Esophagus mucosa (tissue), 1 donor: Measurements from ENCODE around the gene GRIK3. TPM values are rescaled to one million over a fixed set of nuclear protein-coding genes. Genes with fewer than 3 reads are reported as not detected.

Experiments
- ATAC-seq: fragments of 200-7000 bp; cut with Tn5 transposase; one replicate; pipeline ENCODE4 v1.9.1; 2020
- total RNA-seq: library from RNA; stranded (reverse); gene quantifications from one replicate; pipeline ENCODE4 v1.2.4, GENCODE V29; 2023
- donor health status: DM: yes; HTN: yes; CAD: no.

GRIK3 gene
- total RNA-seq, 1 donor from 2014 or later, result 0.04 TPM

- ATAC-seq, result no peak
These were observed 163.0 kb downstream of the GRIK3 start for GRCh38 chr1:36871146-36871971.

GRCh38 chr1:36869826-36870225 is 164.5 kb downstream of the GRIK3 start:
- no peak for ATAC-seq

- no peak for ATAC-seq
These were observed 165.3 kb downstream of the GRIK3 start for GRCh38 chr1:36869054-36869453.

- ATAC-seq, result no peak
These were observed 166.7 kb downstream of the GRIK3 start for GRCh38 chr1:36867575-36867974.

GRCh38 chr1:36866169-36866814 is 168.0 kb downstream of the GRIK3 start:
- ATAC-seq, result no peak

- ATAC-seq, result no peak
These were observed 168.8 kb downstream of the GRIK3 start for GRCh38 chr1:36865602-36865900.

GRCh38 chr1:36864823-36865601 is 169.3 kb downstream of the GRIK3 start:
- ATAC-seq, result no peak

- no peak for ATAC-seq
These were observed 170.0 kb downstream of the GRIK3 start for GRCh38 chr1:36864182-36864822.

GRCh38 chr1:36863500-36863899 is 170.8 kb downstream of the GRIK3 start:
- no peak for ATAC-seq

- no peak for ATAC-seq
These were observed 171.3 kb downstream of the GRIK3 start for GRCh38 chr1:36863061-36863460.

- no peak for ATAC-seq
These were observed 172.9 kb downstream of the GRIK3 start for GRCh38 chr1:36861375-36861774.

GRCh38 chr1:36859926-36860325 is 174.4 kb downstream of the GRIK3 start:
- ATAC-seq, result no peak

GRCh38 chr1:36858981-36859380 is 175.3 kb downstream of the GRIK3 start:
- ATAC-seq, result no peak

GRCh38 chr1:36858553-36858952 is 175.8 kb downstream of the GRIK3 start:
- no peak for ATAC-seq

- ATAC-seq, result no peak
These were observed 176.6 kb downstream of the GRIK3 start for GRCh38 chr1:36857754-36858153.

- ATAC-seq, result no peak
These were observed 178.4 kb downstream of the GRIK3 start for GRCh38 chr1:36855699-36856494.

GRCh38 chr1:36853638-36854037 is 180.7 kb downstream of the GRIK3 start:
- no peak for ATAC-seq

- ATAC-seq, result no peak
These were observed 181.7 kb downstream of the GRIK3 start for GRCh38 chr1:36852586-36852985.

- ATAC-seq, result no peak
These were observed 182.7 kb downstream of the GRIK3 start for GRCh38 chr1:36851595-36851994.

- ATAC-seq, result no peak
These were observed 183.2 kb downstream of the GRIK3 start for GRCh38 chr1:36851087-36851486.

GRCh38 chr1:36849956-36850355 is 184.4 kb downstream of the GRIK3 start:
- ATAC-seq, result no peak

GRCh38 chr1:36847761-36848160 is 186.6 kb downstream of the GRIK3 start:
- ATAC-seq, result no peak
